Esophagus squamous epithelium (tissue), 4 donors: ENCODE results near the gene PRRC2B.

ENCODE experiments used
- CTCF ChIP-seq, 6 experiments: fragments of 450-650 bp in 4 of 6; fragments of 200-600 bp in 2 of 6; sonication (generic) in 2 of 6; IDR thresholded peaks; one replicate each; pipeline ENCODE4 v1.5.1; 2016 to 2019; ENCODE audit warnings: antibody characterized with exemption in 6 of 6, mild to moderate bottlenecking in 4 of 6, moderate library complexity in 4 of 6
- POLR2A ChIP-seq, 4 donors: fragments of 450-650 bp; IDR thresholded peaks; one replicate each; pipeline ENCODE4 v1.6.1; 2017; ENCODE audit warnings: antibody characterized with exemption in 4 of 4, mild to moderate bottlenecking in 4 of 4, moderate library complexity in 3 of 4

GRCh38 chr9:131513177-131513576, 119.3 kb downstream of the PRRC2B start:
- TF ChIP-seq POLR2A (IDR thresholded peaks at IDR 0.05) = no peak
- TF ChIP-seq CTCF (IDR thresholded peaks at IDR 0.05) = no peak
